ENCODE results near the gene MKNK2.

Gene MKNK2

GRCh38 chr19:2012941-2013682, 37.9 kb downstream of the MKNK2 start:
- TF ChIP-seq CTCF (conservative IDR thresholded peaks at IDR 0.05) (no peak), ZFX (IDR thresholded peaks at IDR 0.05) (no peak)
- no peak overlapping the region for H3K27ac ChIP-seq

- H3K27ac ChIP-seq: no peak overlapping the region
- TF ChIP-seq ZFX (IDR thresholded peaks at IDR 0.05): no peak
- no peak for TF ChIP-seq CTCF (conservative IDR thresholded peaks at IDR 0.05)
These were observed 39.9 kb downstream of the MKNK2 start for GRCh38 chr19:2011169-2011568.

GRCh38 chr19:2010135-2010668, 40.8 kb downstream of the MKNK2 start:
- no peak overlapping the region for H3K27ac ChIP-seq
- no peak for TF ChIP-seq ZFX (IDR thresholded peaks at IDR 0.05)

GRCh38 chr19:2003874-2004273, 47.2 kb downstream of the MKNK2 start:
- TF ChIP-seq CTCF (conservative IDR thresholded peaks at IDR 0.05): no peak
- no peak for TF ChIP-seq ZFX (IDR thresholded peaks at IDR 0.05)
- no peak overlapping the region for H3K27ac ChIP-seq

GRCh38 chr19:1999856-2000515, 51.1 kb downstream of the MKNK2 start:
- TF ChIP-seq CTCF (conservative IDR thresholded peaks at IDR 0.05) (no peak), ZFX (IDR thresholded peaks at IDR 0.05) (no peak)
- no peak overlapping the region for H3K27ac ChIP-seq

- TF ChIP-seq ZFX (IDR thresholded peaks at IDR 0.05) (no peak), CTCF (conservative IDR thresholded peaks at IDR 0.05) (no peak)
- no peak overlapping the region for H3K27ac ChIP-seq
These were observed 52.0 kb downstream of the MKNK2 start for GRCh38 chr19:1998712-1999708.

GRCh38 chr19:1997353-1998233, 53.5 kb downstream of the MKNK2 start:
- no peak overlapping the region for H3K27ac ChIP-seq
- TF ChIP-seq ZFX (IDR thresholded peaks at IDR 0.05): no peak
- TF ChIP-seq CTCF (conservative IDR thresholded peaks at IDR 0.05): no peak
